NCI-H2171 (cell line): ENCODE results near the gene PIGC.
"Not testable (repeated sequence)": the region's sequence is repeated elsewhere in the genome, so short reads cannot be mapped to it uniquely, and the experiment has no call there.

Experiments used
- DNase-seq: peaks from one replicate; lab custom pipeline; 2025; lab: John Stamatoyannopoulos, UW

PIGC gene

DNA sequence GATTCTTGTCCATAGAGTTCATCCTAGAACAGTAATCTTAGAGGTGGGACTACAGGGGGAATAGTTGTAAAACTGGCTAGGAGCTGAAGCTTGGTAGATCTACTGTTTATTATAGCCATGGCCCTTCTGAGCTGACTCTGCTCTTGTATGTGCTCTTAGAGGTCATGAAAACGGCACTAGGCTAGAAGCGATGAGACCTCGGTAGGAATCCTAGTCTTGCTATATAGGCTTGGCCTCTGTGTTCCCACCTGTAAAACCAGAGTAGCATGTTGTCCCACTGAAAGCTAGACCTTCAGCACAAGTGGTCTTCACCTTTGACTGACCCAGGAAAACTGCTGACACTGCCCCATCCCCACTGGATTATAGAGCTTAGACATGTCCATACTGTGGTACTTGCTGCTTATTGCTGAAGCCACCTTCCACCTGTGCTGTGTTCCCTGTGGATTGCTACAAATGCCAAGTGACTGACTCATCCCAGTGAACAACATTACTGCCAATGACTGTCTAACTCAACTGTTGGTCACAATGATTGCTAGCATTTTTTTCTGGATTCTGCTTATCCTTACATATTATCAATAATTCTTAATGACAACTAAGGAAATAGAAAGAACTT is 23.0 kb upstream of the PIGC start:
- DNase-seq = no peak

DNA sequence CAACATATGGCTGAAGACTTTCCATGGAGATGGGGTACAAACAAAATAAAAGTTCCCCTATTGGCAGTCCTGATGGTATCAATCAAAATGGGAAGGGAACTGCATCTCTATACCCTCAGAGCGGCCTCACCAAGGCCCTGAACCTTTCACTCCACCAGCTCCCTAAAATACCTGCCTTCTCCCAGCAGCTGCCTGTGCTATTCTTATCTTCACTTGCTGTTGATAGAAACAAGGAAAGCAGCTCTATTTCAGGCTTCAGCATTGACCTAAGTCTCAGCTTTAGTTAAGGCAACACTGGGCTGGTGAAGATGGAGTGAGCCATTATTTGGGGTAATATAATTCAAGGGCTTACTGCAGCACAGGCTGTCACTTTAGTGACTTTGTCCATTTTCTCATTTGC is 21.7 kb upstream of the PIGC start:
- DNase-seq = no peak

DNA sequence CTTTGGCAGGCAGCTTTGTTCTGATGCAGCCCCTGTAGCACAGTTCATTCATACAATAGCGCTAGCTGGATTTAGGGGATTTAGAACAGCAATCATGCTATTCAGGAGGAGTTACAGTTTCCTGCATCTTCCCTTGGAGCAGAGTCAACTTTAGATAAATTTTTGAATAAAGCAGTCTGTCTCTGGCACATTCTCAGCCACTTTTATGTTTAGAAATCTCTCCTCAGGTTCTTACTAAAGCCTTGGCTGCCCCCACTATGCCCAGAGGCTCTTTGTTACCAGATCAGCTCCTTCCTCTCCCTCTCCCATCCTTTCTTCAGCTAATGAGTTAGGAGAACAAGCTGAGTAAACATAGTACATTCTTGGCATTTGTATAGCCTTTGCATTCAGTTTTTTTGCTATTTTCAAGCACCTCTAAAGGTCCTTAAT is 17.0 kb upstream of the PIGC start:
- DNase-seq = no peak

DNA sequence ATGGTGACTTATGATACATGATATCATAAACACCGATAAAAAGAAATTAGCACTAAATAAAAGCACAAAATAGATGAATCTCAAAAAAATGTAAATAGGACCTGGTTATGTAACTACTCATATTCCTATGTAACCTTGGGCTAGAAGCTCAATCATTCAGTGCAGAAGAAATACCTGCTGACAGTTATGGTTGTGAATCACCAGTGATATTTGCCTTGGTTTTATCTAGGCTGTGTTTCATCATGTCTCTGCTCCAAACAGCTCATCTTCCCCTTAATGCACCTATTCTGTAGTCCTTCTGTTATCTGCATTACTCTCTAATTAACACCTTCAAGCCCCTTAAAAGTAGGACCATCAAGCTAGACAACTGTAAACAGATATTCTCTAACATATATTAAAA is 16.3 kb upstream of the PIGC start:
- DNase-seq = no peak

DNA sequence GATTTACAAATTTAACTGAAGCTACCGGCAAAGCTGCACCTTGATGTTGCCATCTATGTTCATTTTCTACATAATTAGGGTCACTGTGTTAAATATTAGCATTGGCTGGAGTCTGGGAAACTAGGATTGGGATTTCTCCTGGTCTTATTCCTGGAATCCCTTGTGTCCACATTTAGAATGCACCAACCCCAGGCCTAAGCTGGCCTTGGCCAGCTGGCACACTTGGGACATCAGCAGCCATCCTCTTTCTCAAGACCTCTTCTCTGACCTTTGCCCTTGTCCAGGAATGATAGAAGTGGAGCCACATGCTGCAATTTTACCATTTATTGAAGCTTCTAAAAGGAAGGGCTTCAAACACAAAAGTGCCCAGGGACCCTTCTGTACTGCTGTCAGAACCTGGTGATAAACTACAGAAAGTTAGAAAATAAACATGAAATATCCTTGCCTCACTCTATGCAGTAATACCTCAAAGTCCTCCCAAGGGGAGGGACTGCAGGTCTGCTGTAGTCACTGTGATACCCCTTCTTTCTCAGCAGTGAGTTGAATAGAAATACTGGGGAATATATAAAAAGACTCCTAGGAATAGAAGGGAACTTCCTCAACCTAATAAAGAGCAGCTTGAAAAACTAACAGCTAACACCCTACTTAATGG is 13.7 kb upstream of the PIGC start:
- DNase-seq = no peak

DNA sequence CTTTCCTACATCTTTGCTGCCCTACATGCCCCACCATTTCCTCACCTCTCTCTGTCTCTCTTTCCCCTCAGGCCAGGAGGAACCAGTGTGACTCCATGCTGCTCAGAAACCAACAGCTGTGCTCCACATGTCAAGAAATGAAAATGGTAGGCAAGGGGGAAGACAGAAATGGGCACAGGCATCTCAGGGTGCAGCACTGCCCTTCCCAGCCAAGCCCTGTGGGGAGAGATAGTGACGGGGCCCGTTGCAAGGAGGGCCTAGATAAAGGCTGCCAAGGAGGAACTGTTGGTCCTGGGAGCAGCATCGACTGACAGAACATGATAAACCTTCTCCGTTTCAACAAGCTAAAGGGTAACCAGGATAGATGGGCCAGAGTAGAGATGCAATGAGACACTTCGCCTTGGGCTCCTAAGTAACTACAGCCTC is 12.5 kb upstream of the PIGC start:
- no peak for DNase-seq

DNA sequence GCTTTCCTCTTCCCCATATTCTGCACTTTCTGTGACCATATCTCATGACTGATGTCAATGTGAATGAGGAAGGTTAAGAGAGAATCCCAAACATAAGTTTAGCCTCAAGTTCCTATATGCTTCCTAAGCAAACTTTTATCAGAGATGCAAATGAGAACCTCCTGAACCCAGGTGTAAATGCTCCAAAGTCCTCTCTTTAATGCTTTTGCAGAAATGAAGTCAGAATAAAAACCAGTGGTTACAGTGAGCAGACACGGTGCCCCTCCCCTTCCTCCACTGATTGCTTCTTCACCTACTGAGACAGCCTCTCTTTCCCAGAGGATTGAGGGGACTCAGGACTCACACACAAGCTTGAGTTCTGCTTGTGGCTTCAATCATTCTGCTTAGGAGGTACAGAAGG is 11.6 kb upstream of the PIGC start:
- no peak for DNase-seq

DNA sequence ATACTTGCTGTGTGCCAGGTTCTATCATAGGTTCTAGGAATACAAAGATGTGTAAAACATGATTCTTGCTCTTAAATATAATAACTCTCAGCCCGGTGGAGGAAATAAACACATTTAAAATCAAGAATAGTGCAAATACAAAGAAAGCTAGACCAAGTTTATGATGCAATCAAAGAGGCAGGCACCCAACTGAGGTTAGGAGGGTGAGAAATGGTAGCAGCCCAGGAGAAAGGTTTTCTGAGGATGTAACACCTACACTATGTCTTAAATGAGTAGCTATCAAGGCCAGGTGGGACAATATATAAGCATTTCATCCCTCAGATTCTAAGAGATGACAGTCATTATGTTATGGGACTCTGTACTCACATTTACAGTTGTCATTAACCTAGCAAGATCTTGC is 9.7 kb upstream of the PIGC start:
- DNase-seq = no peak

DNA sequence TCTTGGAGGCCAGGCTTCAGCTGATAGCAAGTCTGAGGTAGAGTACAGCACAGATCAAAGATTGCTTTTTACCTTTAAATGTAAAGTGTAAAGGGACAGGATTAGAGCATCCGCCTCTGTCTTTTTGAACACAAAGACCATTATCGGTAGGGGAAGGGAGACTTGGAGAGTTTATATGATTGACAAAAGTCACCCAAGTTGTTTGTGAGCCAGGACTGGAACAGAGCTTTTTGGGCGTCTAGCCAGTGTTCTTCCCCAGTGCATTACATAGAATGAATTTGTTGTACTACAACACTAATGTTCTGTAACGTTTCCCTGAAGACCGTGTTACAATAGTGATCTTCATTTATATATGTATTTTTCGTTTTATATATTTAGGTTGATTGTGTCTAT is 9.3 kb upstream of the PIGC start:
- DNase-seq = no peak

DNA sequence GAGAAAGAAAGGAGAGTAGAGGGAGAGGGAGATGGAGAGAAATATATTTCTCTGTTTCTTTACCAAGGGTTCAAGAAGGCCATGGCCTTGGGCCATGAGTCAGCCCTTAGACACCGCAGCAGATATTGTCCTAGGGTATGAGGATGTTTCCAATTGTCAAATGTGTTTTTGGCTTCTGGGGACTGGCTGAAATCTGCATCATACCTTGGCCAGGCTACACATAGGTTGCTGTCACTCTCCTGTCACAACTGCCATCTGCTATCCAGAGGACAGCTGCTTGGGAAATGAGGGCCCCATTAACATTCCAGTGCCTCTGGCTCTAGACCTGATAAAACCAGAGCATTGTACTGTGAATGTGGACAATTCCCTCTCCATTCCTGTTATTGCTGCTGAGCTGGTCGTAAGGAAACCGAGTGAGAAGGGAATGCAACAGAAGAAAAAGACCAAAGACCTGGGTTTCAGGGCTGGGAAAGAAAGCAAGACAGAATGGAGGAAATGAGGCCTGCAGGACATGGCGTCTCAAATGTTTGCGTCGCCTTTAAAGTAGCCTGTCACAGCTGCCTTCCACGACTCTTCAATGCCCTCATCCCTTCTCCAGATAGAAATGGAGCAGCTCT is 8.8 kb upstream of the PIGC start:
- no peak for DNase-seq

DNA sequence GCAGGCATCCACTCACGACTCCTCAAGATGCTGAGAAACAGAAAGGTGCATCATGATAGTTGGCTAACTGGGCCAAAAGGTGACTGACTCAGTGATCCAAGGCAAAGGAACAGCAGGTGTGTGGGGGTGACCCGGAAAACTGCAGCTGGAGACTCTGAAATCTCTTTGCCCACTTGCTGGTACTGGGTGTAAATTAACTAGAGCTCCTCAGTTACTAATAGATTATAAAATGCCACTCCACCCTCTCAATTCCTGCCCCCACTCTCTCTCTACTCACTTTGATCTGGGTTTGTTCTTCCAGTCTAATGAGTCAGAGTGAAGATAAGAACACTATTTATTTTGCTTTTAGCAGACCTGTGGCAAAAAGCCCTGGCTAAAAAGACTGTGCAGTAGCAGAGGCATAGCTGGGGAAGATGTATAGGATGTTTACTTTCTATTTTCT is 7.2 kb upstream of the PIGC start:
- DNase-seq = no peak

DNA sequence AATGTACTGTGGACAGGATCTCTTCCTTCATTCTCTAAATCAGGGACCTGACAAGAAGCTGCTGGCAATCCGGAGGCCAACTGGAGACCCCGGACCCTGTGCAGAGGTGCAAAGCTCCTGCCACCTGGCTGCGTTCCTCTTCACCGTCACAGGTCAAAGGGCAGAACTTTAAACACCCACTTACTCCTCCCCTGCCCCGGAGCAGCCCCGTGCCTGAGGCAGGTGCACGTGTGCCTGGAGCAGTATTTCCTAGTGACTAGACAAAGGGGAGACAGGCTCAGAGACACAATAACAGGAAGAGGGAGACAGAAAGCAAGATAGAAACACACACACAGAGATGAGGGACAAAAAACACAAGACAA is 6.6 kb upstream of the PIGC start:
- DNase-seq = no peak

DNA sequence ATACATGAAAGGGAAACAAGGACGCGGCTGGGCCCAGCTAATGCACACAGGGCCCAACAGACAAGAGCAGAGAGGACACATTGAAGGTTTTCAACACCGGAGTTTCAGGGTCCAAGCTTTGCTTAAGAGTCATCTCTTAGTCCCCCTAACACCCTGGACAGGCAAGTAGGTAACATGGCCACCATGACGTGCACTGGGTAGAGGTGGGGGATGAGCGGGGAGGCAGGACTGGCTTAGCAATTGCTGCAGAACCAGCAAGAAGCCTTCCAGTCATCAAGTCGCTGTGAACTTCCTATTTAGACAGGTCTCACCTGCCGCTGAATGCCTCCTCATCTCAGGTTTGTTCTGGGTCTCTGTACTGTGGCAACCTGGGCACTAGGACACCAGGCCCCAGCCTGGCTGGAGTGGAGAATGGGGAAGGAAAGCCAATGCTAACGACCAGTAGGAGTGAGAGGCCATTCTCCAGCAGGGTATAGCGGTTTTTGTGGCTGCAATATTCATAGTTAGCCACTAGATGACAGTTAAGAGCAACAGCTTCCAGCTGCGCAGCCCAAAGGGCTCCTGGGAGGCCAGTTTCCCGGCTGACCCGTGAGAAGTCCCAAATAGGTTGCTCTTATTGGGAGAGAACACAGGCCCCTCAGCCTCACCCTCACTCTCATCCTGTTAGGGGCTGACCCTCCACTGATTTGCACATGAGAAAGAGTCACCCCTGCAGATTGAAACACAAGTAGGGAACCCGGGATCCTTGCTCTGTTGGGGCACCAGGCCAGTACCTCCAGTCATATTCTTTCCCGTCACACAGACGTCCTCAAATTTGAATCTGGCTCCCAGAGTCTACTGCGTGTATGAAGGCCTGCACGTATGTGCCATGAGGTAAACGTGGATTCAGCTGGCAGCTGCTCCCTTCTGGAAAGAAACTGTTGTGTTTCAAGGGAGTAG is 6.0 kb upstream of the PIGC start:
- no peak for DNase-seq

DNA sequence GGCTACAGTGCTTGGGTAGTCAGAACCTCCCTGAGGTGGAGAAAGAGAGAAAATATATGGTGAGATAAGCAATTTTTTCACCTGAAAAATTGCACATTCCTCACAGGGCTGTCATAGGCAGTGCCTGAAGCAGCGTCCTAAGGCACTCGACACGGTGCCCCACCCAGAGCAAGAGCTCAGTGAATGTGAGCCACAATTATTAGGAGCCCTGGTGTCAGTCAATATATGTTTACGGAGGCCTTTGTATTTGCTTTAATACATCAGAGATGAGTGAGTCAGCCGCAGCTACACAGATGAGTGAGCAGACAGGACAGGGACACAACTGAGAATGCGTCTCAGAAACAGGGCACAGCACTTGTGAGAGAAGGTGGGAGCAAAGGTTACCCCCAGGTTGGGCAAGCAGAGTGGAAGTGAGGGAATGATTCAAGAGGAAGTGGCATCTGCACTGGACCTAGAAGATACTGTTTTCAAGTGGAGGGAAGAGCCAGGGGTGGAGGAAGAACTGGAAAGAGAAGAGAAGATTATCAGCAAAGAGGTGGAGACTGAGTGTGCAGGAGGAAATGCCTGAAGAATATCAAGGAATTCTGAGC is 5.2 kb upstream of the PIGC start:
- DNase-seq = no peak

DNA sequence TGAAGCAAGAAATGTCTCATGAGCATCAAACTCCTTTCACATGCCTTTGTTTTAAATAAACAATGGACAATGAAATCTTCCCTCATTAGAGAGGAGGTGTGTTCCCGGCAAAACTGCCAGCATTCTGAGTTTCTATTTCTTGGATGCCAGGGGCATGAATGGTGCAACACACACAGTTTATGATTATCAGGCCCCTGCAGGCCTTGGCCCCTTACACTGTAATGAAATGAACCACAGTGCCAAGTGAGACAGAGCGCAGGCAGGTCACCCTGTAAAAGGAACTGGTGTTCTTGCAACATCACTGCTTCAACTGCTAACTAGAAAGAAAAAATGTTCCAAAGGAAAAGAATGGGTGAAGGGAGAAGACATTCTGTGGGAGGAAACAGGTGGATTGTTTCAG is 3.8 kb upstream of the PIGC start:
- no peak for DNase-seq

DNA sequence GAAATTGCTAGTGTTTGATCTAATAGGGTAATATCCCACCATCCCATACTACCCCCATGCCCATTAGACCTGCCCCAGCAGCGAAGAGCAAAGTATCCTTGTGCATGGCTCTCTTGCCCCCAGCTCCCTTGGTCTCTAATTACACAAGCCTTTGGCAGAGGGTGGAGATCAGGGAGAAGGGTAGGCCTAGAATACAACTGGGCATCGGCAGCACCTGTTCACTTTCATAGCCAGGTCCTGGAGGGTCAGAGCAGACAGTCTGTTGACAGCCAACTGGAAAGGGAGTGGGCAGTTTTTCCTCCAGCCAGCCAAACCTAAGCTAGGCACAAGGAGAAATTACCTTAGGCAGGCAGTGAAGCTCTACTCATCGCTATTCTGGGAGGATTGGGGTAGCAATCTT is 2.7 kb upstream of the PIGC start:
- DNase-seq = no peak

DNA sequence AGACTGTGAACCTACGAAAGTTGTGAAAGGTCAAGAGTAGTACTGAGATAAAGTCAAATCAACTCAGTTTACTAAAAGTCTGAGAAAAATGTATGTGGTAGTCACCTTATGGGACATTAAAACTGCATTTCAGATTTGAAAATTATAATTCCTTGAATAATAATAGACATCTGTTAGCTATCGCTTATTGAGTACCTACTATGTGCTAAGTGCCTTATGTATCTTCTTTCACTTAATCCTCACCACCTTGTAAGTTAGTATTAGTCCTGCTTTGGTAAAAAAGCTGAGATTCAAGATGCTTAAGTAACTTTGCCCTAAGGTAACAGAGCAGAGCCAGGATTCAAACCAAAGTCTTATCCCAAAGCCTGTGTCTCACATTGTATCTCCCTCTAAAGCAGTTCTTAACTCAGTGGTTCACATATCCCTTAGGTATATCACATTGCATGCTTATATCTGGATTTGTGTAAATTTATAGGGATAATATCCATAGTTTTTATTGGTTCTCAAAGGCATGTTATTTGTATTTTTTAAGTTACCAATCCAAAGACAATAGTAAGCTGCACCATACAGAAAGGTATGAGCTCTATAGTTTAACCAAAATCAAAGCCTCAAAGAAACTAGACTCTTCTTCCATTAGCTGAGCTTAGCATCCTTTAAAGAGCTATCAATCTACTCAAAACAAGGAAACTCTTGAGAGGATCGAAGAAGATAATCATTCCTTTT is 865 bp downstream of the PIGC start:
- DNase-seq = no peak

DNA sequence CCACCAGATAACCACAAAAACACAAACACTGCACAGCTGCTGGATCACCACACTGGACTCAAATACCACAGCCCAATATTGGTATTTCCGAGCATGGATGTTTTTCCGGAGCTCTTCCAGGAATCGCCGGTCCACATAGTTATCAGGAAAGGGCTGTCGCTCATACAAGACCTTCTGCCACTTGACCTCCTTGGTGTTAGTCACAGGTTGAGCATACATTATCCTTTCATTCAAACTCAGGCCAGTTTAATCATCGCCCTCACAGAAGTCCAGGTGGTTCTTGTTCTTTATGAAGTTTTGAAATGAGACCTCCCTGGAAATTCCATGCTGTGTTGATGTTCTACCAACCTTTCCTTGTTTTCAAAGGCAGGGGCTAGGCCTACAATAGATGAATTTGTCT is 1.5 kb downstream of the PIGC start:
- no peak for DNase-seq

DNA sequence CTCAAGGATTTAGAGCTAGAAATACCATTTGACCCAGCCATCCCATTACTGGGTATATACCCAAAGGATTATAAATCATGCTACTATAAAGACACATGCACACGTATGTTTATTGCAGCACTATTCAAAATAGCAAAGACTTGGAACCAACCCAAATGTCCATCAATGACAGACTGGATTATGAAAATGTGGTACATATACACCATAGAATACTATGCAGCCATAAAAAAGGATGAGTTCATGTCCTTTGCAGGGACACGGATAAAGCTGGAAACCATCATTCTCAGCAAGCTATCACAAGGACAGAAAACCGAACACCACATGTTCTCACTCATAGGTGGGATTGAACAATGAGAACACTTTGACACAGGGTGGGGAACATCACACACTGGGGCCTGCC is 6.7 kb downstream of the PIGC start:
- not testable (repeated sequence) for DNase-seq

DNA sequence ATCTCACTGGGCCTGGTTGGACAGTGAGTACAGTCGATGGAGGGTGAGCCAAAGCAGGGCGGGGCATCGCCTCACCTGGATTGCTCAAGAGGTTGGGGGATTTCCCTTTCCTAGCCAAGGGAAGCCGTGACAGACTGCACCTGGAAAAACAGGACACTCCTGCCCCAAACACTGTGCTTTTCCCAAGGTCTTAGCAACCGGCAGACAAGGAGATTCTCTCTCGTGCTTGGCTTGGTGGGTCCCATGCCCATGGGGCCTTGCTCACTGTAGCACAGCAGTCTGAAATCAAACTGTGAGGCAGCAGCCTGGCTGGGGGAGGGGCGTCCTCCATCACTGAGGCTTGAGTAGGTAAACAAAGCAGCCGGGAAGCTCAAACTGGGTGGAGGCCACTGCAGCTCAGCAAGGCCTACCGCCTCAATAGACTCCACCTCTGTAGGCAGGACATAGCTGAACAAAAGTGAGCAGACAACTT is 12.1 kb downstream of the PIGC start:
- no peak for DNase-seq

DNA sequence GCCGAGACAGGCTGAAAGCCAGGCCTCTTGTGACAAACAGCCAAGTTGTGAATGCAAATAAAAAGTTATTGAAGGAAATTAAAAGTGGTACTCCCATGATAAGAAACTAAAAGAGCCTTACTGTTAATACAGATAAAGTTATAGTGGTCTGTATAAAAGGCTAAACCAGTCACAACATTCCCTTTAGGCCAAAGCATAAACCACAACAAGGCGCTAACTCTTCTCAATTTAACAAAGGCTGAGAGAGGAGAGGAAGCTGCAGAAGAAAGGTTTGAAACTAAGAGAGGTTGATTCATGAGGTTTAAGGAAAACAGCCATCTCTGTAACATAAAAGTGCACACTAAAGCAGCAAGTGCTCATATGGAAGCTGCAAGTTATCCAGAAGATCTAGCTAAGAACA is 12.7 kb downstream of the PIGC start:
- no peak for DNase-seq

DNA sequence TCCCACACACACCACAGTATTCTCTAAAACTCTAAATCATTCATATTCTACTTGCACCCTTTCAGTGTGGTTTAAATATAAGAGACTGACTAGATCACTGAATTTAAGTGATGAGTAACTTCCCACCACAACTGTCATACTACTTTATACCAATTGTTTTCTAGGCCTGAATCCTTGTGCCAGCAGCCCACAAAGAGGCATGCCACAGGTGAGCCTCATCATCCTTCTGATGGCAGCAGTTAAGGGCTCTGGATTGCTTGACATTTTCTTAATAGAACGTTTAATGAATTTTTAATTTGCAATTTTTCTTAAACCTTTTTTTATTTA is 13.8 kb downstream of the PIGC start:
- DNase-seq = no peak
